ENCODE data around the gene BANF1. TPM values are rescaled to one million over a fixed set of nuclear protein-coding genes. Genes with fewer than 3 reads are reported as not detected.

BANF1 gene
- total RNA-seq, 1 donor from 2014 or later, result 8.4 TPM

DNA sequence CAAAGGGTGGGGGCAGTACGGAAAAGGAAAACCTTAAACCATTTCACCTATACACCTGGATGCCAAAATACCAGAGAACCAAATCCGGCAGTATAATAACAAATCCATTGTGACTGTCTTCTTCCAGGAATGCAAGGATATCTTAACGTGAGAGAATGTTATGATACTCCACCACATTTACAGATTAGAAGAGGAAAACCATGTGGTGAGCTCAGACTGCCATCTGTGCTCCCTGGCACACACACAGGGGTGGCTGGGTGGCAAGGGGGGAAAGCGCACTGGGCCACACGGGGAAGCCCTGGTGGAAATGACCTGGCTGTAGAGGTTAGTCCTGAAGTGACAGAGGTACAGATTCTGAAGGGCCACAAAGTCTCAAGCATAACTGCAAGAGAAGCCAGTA lies 10.2 kb upstream of the BANF1 start:
- Histone ChIP-seq H3K36me3 (ENCODE audit: control insufficient read depth, insufficient read depth, low read length) (peaks cover 2% of the 10 kb centered on the region), H3K27me3 (ENCODE audit: control insufficient read depth, insufficient read depth, low read length) (no peaks in the 10 kb centered on the region), H3K4me3 (ENCODE audit: low read depth, low read length) (no peak overlapping the region)
- no peak for DNase-seq (ENCODE audit: low read depth)
- FAIRE-seq, result no peak
- TF ChIP-seq, protein P1, sequence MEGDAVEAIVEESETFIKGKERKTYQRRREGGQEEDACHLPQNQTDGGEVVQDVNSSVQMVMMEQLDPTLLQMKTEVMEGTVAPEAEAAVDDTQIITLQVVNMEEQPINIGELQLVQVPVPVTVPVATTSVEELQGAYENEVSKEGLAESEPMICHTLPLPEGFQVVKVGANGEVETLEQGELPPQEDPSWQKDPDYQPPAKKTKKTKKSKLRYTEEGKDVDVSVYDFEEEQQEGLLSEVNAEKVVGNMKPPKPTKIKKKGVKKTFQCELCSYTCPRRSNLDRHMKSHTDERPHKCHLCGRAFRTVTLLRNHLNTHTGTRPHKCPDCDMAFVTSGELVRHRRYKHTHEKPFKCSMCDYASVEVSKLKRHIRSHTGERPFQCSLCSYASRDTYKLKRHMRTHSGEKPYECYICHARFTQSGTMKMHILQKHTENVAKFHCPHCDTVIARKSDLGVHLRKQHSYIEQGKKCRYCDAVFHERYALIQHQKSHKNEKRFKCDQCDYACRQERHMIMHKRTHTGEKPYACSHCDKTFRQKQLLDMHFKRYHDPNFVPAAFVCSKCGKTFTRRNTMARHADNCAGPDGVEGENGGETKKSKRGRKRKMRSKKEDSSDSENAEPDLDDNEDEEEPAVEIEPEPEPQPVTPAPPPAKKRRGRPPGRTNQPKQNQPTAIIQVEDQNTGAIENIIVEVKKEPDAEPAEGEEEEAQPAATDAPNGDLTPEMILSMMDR (IDR thresholded peaks at IDR 0.05; ENCODE audit: insufficient read depth, low read length, severe bottlenecking), result no peak

DNA sequence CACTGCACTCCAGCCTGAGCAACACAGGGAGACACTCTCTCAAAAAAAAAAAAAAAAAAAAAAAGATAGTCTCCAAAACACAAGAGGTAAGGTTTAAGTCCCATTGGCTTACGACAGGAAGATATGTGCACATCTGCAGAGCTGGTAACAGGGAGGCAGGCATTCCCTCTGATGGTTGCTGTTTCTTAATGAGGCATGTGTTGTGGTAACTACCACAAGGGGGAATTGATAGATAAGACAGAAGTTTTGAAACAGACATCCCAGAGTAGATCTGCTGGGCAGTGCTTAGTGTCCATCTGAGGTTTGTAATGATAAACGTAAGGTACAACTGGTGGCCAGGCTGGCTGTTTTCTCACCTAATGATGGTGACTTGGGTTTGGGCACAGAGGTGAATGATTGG lies 5.0 kb upstream of the BANF1 start:
- no peak for FAIRE-seq
- no peaks in the 10 kb centered on the region for H3K27me3 ChIP-seq (ENCODE audit: control insufficient read depth, insufficient read depth, low read length)
- DNase-seq (ENCODE audit: low read depth), result no peak
- H3K4me3 ChIP-seq (ENCODE audit: low read depth, low read length), result no peak overlapping the region
- peaks cover 24% of the 10 kb centered on the region for H3K36me3 ChIP-seq (ENCODE audit: control insufficient read depth, insufficient read depth, low read length)
- TF ChIP-seq, protein P1 (IDR thresholded peaks at IDR 0.05; ENCODE audit: insufficient read depth, low read length, severe bottlenecking), result no peak

DNA sequence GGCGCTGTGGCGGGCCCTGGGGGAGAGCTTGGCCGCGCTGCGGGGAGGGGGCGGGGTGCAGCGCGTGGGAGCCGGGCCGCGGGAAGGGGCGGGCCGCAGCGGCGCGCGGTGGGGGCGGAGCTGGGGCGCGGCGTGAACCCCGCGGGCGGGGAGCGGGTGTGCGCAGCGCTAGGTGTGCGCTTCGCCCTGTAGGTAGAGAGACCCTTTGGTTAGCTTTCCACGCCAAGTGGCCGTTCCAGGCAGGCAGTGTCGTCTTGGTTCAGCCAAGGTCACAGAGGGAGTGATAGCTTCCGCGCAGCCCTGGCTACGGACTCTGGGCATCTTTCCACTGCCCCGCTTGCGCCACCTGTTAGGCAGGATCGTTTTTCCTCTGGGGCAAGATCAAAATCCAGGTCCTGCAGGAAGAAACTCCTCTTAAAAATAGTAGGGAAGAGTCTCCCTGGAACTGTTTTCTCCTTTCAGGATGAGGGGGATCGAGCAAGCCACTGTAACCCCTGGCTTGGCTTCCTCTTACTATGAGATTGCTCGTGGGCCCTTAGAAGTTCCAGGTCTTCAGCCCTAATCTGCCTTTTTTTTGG lies 434 bp downstream of the BANF1 start:
- no peaks in the 10 kb centered on the region for H3K27me3 ChIP-seq (ENCODE audit: control insufficient read depth, insufficient read depth, low read length)
- H3K4me3 ChIP-seq (ENCODE audit: low read depth, low read length), result peak overlapping the region; percentile 65
- peaks cover 28% of the 10 kb centered on the region for H3K36me3 ChIP-seq (ENCODE audit: control insufficient read depth, insufficient read depth, low read length)
- peak; percentile 31 for DNase-seq (ENCODE audit: low read depth)
- FAIRE-seq, result no peak
- TF ChIP-seq, protein P1 (IDR thresholded peaks at IDR 0.05; ENCODE audit: insufficient read depth, low read length, severe bottlenecking), result peak; percentile 23

DNA sequence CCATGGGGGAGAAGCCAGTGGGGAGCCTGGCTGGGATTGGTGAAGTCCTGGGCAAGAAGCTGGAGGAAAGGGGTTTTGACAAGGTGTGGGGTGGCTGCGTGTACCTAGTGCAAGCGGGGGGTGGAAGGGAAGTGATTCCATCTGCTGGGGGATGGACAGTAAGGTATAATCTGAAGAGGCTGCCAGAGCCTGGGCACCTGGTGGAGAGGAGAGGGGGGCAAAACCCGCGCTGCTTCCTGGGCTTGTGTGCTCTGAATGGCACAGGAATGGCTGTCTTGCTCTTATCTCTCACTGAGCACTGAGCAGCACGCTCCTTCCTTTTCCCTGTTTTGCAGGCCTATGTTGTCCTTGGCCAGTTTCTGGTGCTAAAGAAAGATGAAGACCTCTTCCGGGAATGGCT lies 988 bp downstream of the BANF1 start:
- FAIRE-seq (no peak), DNase-seq (ENCODE audit: low read depth) (no peak)
- Histone ChIP-seq H3K36me3 (ENCODE audit: control insufficient read depth, insufficient read depth, low read length) (peaks cover 23% of the 10 kb centered on the region), H3K27me3 (ENCODE audit: control insufficient read depth, insufficient read depth, low read length) (no peaks in the 10 kb centered on the region), H3K4me3 (ENCODE audit: low read depth, low read length) (peak overlapping the region; percentile 65)
- TF ChIP-seq, protein P1 (IDR thresholded peaks at IDR 0.05; ENCODE audit: insufficient read depth, low read length, severe bottlenecking), result no peak

DNA sequence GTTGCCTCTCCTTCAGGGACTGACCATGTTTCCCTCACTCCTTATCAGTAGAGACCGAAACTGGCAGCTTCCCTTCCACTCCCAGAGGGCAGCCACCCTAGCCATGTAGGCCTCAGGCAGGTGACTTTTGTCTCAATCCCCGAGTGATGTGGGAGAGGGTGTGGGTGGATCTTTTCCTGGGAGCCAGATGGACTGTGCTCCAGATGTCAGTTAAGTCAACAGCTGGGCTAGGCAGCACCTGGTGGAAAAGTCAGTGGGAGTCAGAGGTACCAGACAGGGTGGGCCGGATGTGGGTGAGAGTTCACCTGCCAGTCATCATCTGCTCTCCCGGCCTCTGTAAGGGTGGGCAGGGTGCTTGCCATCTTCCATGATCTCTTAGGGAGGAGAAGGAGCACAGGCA lies 1.9 kb downstream of the BANF1 start:
- TF ChIP-seq, protein P1 (IDR thresholded peaks at IDR 0.05; ENCODE audit: insufficient read depth, low read length, severe bottlenecking), result no peak
- no peak overlapping the region for H3K4me3 ChIP-seq (ENCODE audit: low read depth, low read length)
- H3K27me3 ChIP-seq (ENCODE audit: control insufficient read depth, insufficient read depth, low read length), result no peaks in the 10 kb centered on the region
- H3K36me3 ChIP-seq (ENCODE audit: control insufficient read depth, insufficient read depth, low read length), result peaks cover 15% of the 10 kb centered on the region
- DNase-seq (ENCODE audit: low read depth) (no peak), FAIRE-seq (no peak)
